ENCODE data around the gene TBC1D16. TPM values are rescaled to one million over a fixed set of nuclear protein-coding genes. Genes with fewer than 3 reads are reported as not detected.

TBC1D16 gene
- total RNA-seq, 2 experiments from 2014 or later: 0.38 to 0.74 TPM

DNA sequence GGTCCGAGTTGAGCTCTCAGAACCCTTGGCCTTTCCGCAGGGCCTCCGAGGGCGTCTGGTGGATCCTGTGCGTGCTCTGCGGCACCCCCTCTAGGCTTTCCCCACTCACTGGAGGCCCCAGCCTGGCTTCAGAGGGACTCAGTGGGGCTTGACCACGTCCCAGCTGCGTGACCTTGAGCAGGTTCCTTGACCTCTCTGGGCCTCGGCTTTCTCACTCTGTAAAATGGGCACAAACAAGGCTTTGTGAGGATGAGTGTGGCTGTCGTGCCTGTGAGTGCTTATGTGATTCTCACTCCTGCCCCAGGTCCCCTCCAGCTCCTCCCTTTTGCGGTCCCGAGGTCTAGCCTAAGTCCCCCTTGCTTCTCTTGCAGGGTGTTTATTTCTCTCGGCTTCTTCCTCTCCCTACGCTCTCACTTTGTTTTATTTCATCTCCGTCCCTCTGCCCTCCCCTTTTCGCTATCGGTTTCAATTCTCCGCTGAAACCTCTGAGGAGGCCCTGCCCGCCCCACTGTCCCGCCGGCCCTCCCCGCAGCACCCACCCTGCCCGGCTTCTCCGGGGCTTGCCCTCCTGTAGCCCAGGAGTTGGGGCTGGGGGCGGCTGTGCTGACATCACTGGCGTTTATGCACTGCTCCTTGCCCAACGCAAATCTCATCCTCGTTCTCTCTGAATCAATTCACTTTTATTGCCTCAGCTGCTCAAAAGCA lies 114.1 kb downstream of the TBC1D16 start:
- no peak overlapping the region for H3K4me2 ChIP-seq (ENCODE audit: low read length)
- H3K4me3 ChIP-seq (ENCODE audit: low read depth, low read length, poor library complexity, severe bottlenecking): no peak overlapping the region

GRCh38 chr17:79920751-79921410 lies 114.8 kb downstream of the TBC1D16 start:
- intact Hi-C loops (cut with micrococcal nuclease; ENCODE audit: unreplicated experiment): no loop called here
- no peaks in the 10 kb centered on the region for H4K20me1 ChIP-seq (ENCODE audit: insufficient read depth, low read length)
- CTCF ChIA-PET (ENCODE audit: unreplicated experiment): no interaction called here
- TF ChIP-seq EZH2phosphoT487 (IDR thresholded peaks at IDR 0.05; ENCODE audit: borderline replicate concordance, low read depth, low read length) (no peak), CTCF (conservative IDR thresholded peaks at IDR 0.05; ENCODE audit: low read length) (no peak)
- POLR2A ChIA-PET: no interaction called here
- H3K36me3 ChIP-seq (ENCODE audit: insufficient read depth, low read length): no peaks in the 10 kb centered on the region
- H3K9me2 ChIP-seq (ENCODE audit: insufficient read depth, low read length): no peaks in the 10 kb centered on the region
- H2AFZ ChIP-seq (ENCODE audit: low read length): no peak overlapping the region
- no peaks in the 10 kb centered on the region for H3K4me1 ChIP-seq (ENCODE audit: insufficient read depth, low read length, poor library complexity, severe bottlenecking)
- H3K79me2 ChIP-seq (ENCODE audit: insufficient read depth, low read depth, low read length): no peaks in the 10 kb centered on the region
- DNase-seq (ENCODE audit: low spot score): no peak
- no peak overlapping the region for H3K27ac ChIP-seq (ENCODE audit: low read depth, low read length, poor library complexity, severe bottlenecking)
- BruUV-seq (replicated peaks): no TSS peak
- H3K9me3 ChIP-seq (ENCODE audit: low read length): no peaks in the 10 kb centered on the region
- H3K4me2 ChIP-seq (ENCODE audit: low read length): no peak overlapping the region
- no peak overlapping the region for H3K4me3 ChIP-seq (ENCODE audit: low read depth, low read length, poor library complexity, severe bottlenecking)

More for the DNA sequence above, 114.1 kb downstream of the TBC1D16 start:
- no TSS peak for BruUV-seq (replicated peaks)
- H3K9me2 ChIP-seq (ENCODE audit: insufficient read depth, low read length): no peaks in the 10 kb centered on the region
- CTCF ChIA-PET (ENCODE audit: unreplicated experiment): no interaction called here
- POLR2A ChIA-PET: no interaction called here
- H4K20me1 ChIP-seq (ENCODE audit: insufficient read depth, low read length): no peaks in the 10 kb centered on the region
- intact Hi-C loops (cut with micrococcal nuclease; ENCODE audit: unreplicated experiment): no loop called here
- TF ChIP-seq CTCF (conservative IDR thresholded peaks at IDR 0.05; ENCODE audit: low read length) (no peak), EZH2phosphoT487 (IDR thresholded peaks at IDR 0.05; ENCODE audit: borderline replicate concordance, low read depth, low read length) (no peak)
- DNase-seq (ENCODE audit: low spot score): no peak
- H2AFZ ChIP-seq (ENCODE audit: low read length): no peak overlapping the region
- H3K4me1 ChIP-seq (ENCODE audit: insufficient read depth, low read length, poor library complexity, severe bottlenecking): no peaks in the 10 kb centered on the region
- H3K79me2 ChIP-seq (ENCODE audit: insufficient read depth, low read depth, low read length): no peaks in the 10 kb centered on the region
- no peaks in the 10 kb centered on the region for H3K36me3 ChIP-seq (ENCODE audit: insufficient read depth, low read length)
- H3K9me3 ChIP-seq (ENCODE audit: low read length): no peaks in the 10 kb centered on the region
- no peak overlapping the region for H3K27ac ChIP-seq (ENCODE audit: low read depth, low read length, poor library complexity, severe bottlenecking)

Measured in OCI-LY7 (cell line).